Neuronal stem cell (in vitro differentiated cells): ENCODE data around the gene COPZ2.

ENCODE experiments used
- DNase-seq: peaks from one replicate; pipeline ENCODE4 v3.0.0-alpha.2; 2013; ENCODE audit warnings: low spot score
- H2AFZ ChIP-seq: one replicate; pipeline ENCODE4 v1.6.1; 2013; ENCODE audit warnings: mild to moderate bottlenecking, low read length, inconsistent platforms
- H2AK5ac ChIP-seq: 2 replicates; pipeline ENCODE4 v1.6.1; 2013; ENCODE audit warnings: low read depth, mild to moderate bottlenecking, inconsistent platforms, low read length, moderate library complexity, mixed read lengths
- H2BK120ac ChIP-seq: 2 replicates; pipeline ENCODE4 v1.6.1; 2013; ENCODE audit warnings: low read depth, mild to moderate bottlenecking, inconsistent platforms, low read length, moderate library complexity, mixed read lengths
- H2BK12ac ChIP-seq: one replicate; pipeline ENCODE4 v1.6.1; 2013; ENCODE audit warnings: low read length, inconsistent platforms
- H2BK15ac ChIP-seq: 2 replicates; pipeline ENCODE4 v1.6.1; 2013; ENCODE audit warnings: mild to moderate bottlenecking, low read length, inconsistent platforms, mixed read lengths
- H2BK5ac ChIP-seq: one replicate; pipeline ENCODE4 v1.6.1; 2013; ENCODE audit warnings: inconsistent platforms, mild to moderate bottlenecking, low read length, moderate library complexity
- H3K14ac ChIP-seq: one replicate; pipeline ENCODE4 v1.6.1; 2013; ENCODE audit warnings: low read length, inconsistent platforms
- H3K18ac ChIP-seq: 2 replicates; pipeline ENCODE4 v1.6.1; 2013; ENCODE audit warnings: low read length, inconsistent platforms
- H3K23ac ChIP-seq: 2 replicates; pipeline ENCODE4 v1.6.1; 2013; ENCODE audit warnings: low read depth, mild to moderate bottlenecking, mixed read lengths, low read length, inconsistent platforms; ENCODE audit not compliant: poor library complexity
- H3K27ac ChIP-seq: replicated peaks from 3 replicates; pipeline ENCODE4 v1.5.1; 2013; ENCODE audit warnings: low read length, inconsistent platforms
- H3K27me3 ChIP-seq, 3 experiments: 2 replicates each; pipeline ENCODE4 v1.6.1; 2013; ENCODE audit warnings: low read length in 3 of 3, mild to moderate bottlenecking in 2 of 3, inconsistent platforms in 1 of 3, low read depth in 1 of 3, mixed read lengths in 1 of 3, moderate library complexity in 1 of 3; ENCODE audit not compliant: control insufficient read depth in 3 of 3, insufficient read depth in 3 of 3
- H3K36me3 ChIP-seq, 2 donors: replicated peaks in 1 of 2; 2 replicates each; pipeline ENCODE4 v1.6.1; 2013; ENCODE audit warnings: low read length in 2 of 2; ENCODE audit not compliant: control insufficient read depth in 2 of 2, insufficient read depth in 2 of 2
- H3K4ac ChIP-seq: 2 replicates; pipeline ENCODE4 v1.6.1; 2013; ENCODE audit warnings: inconsistent platforms, mild to moderate bottlenecking, low read length, moderate library complexity
- H3K4me1 ChIP-seq, 2 donors: 1 replicate in 1 of 2; 2 replicates in 1 of 2; pipeline ENCODE4 v1.6.1; 2013; ENCODE audit warnings: low read length in 2 of 2, low read depth in 1 of 2; ENCODE audit not compliant: control insufficient read depth in 2 of 2, insufficient read depth in 1 of 2
- H3K4me2 ChIP-seq: one replicate; pipeline ENCODE4 v1.6.1; 2013; ENCODE audit warnings: mild to moderate bottlenecking, low read length, inconsistent platforms; ENCODE audit not compliant: insufficient read depth, poor library complexity, severe bottlenecking
- H3K4me3 ChIP-seq, 2 donors: 2 replicates each; pipeline ENCODE4 v1.5.1; 2013; ENCODE audit warnings: low read length in 2 of 2, mild to moderate bottlenecking in 2 of 2, inconsistent platforms in 1 of 2, moderate library complexity in 1 of 2
- H3K79me1 ChIP-seq: one replicate; pipeline ENCODE4 v1.6.1; 2013; ENCODE audit warnings: low read depth, mild to moderate bottlenecking, inconsistent platforms, low read length, moderate library complexity
- H3K9ac ChIP-seq: one replicate; pipeline ENCODE4 v1.6.1; 2013; ENCODE audit warnings: mild to moderate bottlenecking, low read depth, low read length, inconsistent platforms; ENCODE audit not compliant: poor library complexity
- H3K9me3 ChIP-seq, 2 donors: replicated peaks in 1 of 2; 2 replicates each; pipeline versions ENCODE3 to v1.6.1; 2013; ENCODE audit warnings: low read length in 2 of 2, mild to moderate bottlenecking in 2 of 2, inconsistent platforms in 1 of 2, low read depth in 1 of 2, mixed read lengths in 1 of 2, moderate library complexity in 1 of 2; ENCODE audit not compliant: control insufficient read depth in 2 of 2, insufficient read depth in 1 of 2
- H4K8ac ChIP-seq: one replicate; pipeline ENCODE4 v1.6.1; 2013; ENCODE audit warnings: low read depth, mild to moderate bottlenecking, inconsistent platforms, low read length, moderate library complexity
- H4K91ac ChIP-seq: one replicate; pipeline ENCODE4 v1.6.1; 2013; ENCODE audit warnings: low read length, low read depth, mild to moderate bottlenecking, inconsistent platforms; ENCODE audit not compliant: poor library complexity
- WGBS, 2 donors: extraction: QIAGEN DNeasy Blood & Tissue Kit; methylation state at CpG; one replicate each; pipeline ENCODE4 v1.1.7; 2013; ENCODE audit warnings: missing lambda C conversion rate in 2 of 2, mixed read lengths in 1 of 2; ENCODE audit not compliant: insufficient read length in 2 of 2, insufficient replicate concordance in 1 of 2; ENCODE audit errors: extremely low coverage in 2 of 2; 5-methylcytosine and 5-hydroxymethylcytosine counted together

COPZ2 gene

GRCh38 chr17:47983492-47984223, 53.9 kb downstream of the COPZ2 start:
- Histone ChIP-seq H3K14ac (no peak overlapping the region), H2AFZ (no peak overlapping the region), H3K4ac (no peak overlapping the region), H3K79me1 (no peaks in the 10 kb centered on the region), H3K23ac (no peak overlapping the region), H2BK15ac (no peak overlapping the region), H3K36me3 (peaks cover 41 to 65% of the 10 kb centered on the region in 2 donors), H3K9ac (peak overlapping the region; percentile 52), H3K4me3 (no peak overlapping the region), H2BK120ac (no peak overlapping the region), H4K8ac (no peak overlapping the region), H3K18ac (peak overlapping the region; percentile 40), H2BK12ac (peak overlapping the region; percentile 74), H3K9me3 (no peaks in the 10 kb centered on the region), H3K4me1 (peaks cover 23 to 24% of the 10 kb centered on the region in 2 donors), H3K27ac (peak overlapping the region; percentile 8), H2BK5ac (no peak overlapping the region), H3K27me3 (no peaks in the 10 kb centered on the region), H3K4me2 (no peak overlapping the region), H4K91ac (no peak overlapping the region), H2AK5ac (peak overlapping the region; percentile 72)
- no CpG with 5 or more reads among the region's 11 CpGs for WGBS, 2 donors
- DNase-seq: no peak

DNA sequence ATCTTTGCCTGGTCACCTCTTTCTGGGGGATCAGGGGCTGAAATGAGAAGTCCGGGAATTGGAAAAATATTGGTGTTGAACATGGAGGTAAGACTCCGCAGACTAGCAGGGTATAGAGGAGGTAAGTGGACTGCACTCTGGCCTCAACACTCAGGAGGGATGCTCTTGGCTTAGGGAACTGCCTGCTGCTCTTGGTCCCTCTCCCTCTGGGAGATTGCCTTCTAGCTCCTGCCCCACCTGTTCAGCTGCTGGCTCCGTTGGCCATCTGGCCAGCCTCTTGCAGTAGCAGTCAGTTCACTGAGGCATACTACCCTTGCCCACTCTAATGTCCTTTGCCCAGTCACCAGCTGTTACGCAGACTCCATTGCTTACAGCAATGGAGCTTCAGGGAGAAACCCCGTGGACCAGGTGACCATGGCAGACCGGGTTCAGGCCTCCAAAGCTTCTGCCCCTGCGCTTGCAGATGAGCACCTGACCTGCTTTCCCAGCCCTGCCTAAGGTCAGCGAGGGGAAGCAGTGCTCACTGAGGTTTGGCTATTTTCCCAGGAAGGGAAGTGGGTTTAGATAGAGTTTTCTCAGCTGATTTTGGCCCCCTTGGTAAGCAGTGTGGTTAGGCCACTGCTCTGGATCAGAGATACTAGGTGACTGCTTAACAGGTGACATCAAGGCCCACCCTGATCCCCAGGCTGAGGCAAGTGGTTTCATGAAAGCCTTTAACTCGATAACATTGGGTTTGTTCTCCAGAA, 54.8 kb downstream of the COPZ2 start:
- H2AFZ ChIP-seq: no peak overlapping the region
- H3K18ac ChIP-seq: no peak overlapping the region
- H3K9me3 ChIP-seq: no peaks in the 10 kb centered on the region
- no peak overlapping the region for H2BK5ac ChIP-seq
- no peak overlapping the region for H3K4ac ChIP-seq
- no peak overlapping the region for H2BK12ac ChIP-seq
- H3K4me1 ChIP-seq: peaks cover 21 to 22% of the 10 kb centered on the region in 2 donors
- H3K4me2 ChIP-seq: no peak overlapping the region
- H4K91ac ChIP-seq: no peak overlapping the region
- no peak for DNase-seq
- H3K23ac ChIP-seq: peak overlapping the region; percentile 8
- peaks cover 42 to 70% of the 10 kb centered on the region in 2 donors for H3K36me3 ChIP-seq
- no peak overlapping the region for H4K8ac ChIP-seq
- no peak overlapping the region for H3K4me3 ChIP-seq
- WGBS, 2 donors: no CpG with 5 or more reads among the region's 9 CpGs
- no peak overlapping the region for H3K14ac ChIP-seq
- H3K27me3 ChIP-seq: no peaks in the 10 kb centered on the region
- no peak overlapping the region for H2BK15ac ChIP-seq
- H3K27ac ChIP-seq: no peak overlapping the region
- H2BK120ac ChIP-seq: no peak overlapping the region
- H3K9ac ChIP-seq: no peak overlapping the region
- no peak overlapping the region for H2AK5ac ChIP-seq
- H3K79me1 ChIP-seq: no peaks in the 10 kb centered on the region

DNA sequence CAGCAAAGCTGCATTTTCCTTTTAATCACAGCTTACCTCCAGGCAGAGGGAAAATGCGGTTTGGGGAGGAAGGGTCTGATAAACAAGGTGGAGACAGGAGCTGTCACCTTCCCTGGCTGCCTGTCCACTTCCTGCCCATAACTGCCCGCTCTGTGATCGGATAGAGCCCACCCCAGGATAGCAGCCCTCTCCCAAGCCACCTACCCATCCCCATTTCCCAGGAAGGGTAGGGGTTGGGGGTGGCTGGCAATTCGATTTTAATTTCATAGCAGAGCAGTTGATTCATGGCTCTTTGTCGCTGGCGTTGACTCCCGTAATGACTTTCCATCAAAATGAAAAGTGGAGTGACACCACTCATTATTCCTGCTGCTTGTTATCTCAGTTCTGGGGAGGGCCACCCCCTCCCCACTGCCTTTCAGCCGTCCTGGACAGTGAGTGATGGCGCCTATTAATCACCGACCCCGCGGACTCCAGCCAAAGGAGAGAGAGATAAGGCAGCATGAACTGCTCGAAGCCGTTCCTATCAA, 55.4 kb downstream of the COPZ2 start:
- WGBS, 2 donors: no CpG with 5 or more reads among the region's 14 CpGs

GRCh38 chr17:47981462-47981861, 56.1 kb downstream of the COPZ2 start:
- Histone ChIP-seq H4K8ac (no peak overlapping the region), H3K27ac (no peak overlapping the region), H2AFZ (no peak overlapping the region), H2BK15ac (peak overlapping the region; percentile 49), H3K4me1 (peaks cover 8 to 13% of the 10 kb centered on the region in 2 donors), H3K4me2 (no peak overlapping the region), H3K79me1 (no peaks in the 10 kb centered on the region), H3K4ac (no peak overlapping the region), H3K23ac (no peak overlapping the region), H3K4me3 (no peak overlapping the region), H2BK12ac (no peak overlapping the region), H3K27me3 (no peaks in the 10 kb centered on the region), H3K9me3 (no peaks in the 10 kb centered on the region), H3K14ac (no peak overlapping the region), H4K91ac (no peak overlapping the region), H2AK5ac (no peak overlapping the region), H3K9ac (no peak overlapping the region), H2BK5ac (peak overlapping the region; percentile 21), H2BK120ac (no peak overlapping the region), H3K36me3 (peaks cover 47 to 79% of the 10 kb centered on the region in 2 donors), H3K18ac (no peak overlapping the region)
- no CpG with 5 or more reads among the region's 9 CpGs for WGBS, 2 donors
- DNase-seq: no peak

More for the DNA sequence above, 55.4 kb downstream of the COPZ2 start:
- peak overlapping the region; percentile 21 for H2BK5ac ChIP-seq
- H3K79me1 ChIP-seq: no peaks in the 10 kb centered on the region
- no peak overlapping the region for H3K27ac ChIP-seq
- H2BK15ac ChIP-seq: peak overlapping the region; percentile 49
- H3K4ac ChIP-seq: no peak overlapping the region
- H3K36me3 ChIP-seq: peaks cover 47 to 75% of the 10 kb centered on the region in 2 donors
- no peak overlapping the region for H2BK12ac ChIP-seq
- no peak overlapping the region for H4K8ac ChIP-seq
- H2AFZ ChIP-seq: no peak overlapping the region
- H3K4me3 ChIP-seq: no peak overlapping the region
- H3K4me2 ChIP-seq: no peak overlapping the region
- H3K23ac ChIP-seq: no peak overlapping the region
- no peaks in the 10 kb centered on the region for H3K27me3 ChIP-seq
- no peak overlapping the region for H3K18ac ChIP-seq
- no peak overlapping the region for H4K91ac ChIP-seq
- peaks cover 15 to 17% of the 10 kb centered on the region in 2 donors for H3K4me1 ChIP-seq
- no peak for DNase-seq
- H3K14ac ChIP-seq: no peak overlapping the region
- H3K9ac ChIP-seq: no peak overlapping the region
- H3K9me3 ChIP-seq: no peaks in the 10 kb centered on the region
- H2AK5ac ChIP-seq: peak overlapping the region; percentile 8
- peak overlapping the region; percentile 2 for H2BK120ac ChIP-seq
